ENCODE measurements around the gene PCBP2.

PCBP2 gene

GRCh38 chr12:53495903-53496751 is 44.2 kb downstream of the PCBP2 start:
- no peak for DNase-seq

- no peak for DNase-seq
Observed at GRCh38 chr12:53496752-53497032, 44.8 kb downstream of the PCBP2 start.

GRCh38 chr12:53497461-53497860 is 45.6 kb downstream of the PCBP2 start:
- no peak for DNase-seq

- DNase-seq, result no peak
Observed at GRCh38 chr12:53498235-53498630, 46.3 kb downstream of the PCBP2 start.

- DNase-seq, result peak; percentile 48
Observed at GRCh38 chr12:53499266-53500141, 47.6 kb downstream of the PCBP2 start, which contains the start of gene MAP3K12. TSS of gene MAP3K12 (minus strand) at chr12:53499458. CDS start at chr12:53487391, 12,067 bp downstream.

GRCh38 chr12:53500142-53500775 is 48.4 kb downstream of the PCBP2 start:
- peak; percentile 52 for DNase-seq

GRCh38 chr12:53500776-53501614 is 49.1 kb downstream of the PCBP2 start, which contains the start of gene TARBP2:
TSS of gene TARBP2 (plus strand) at chr12:53501283. CDS start at chr12:53501409, 126 bp downstream.
- DNase-seq, result peak; percentile 99

- no peak for DNase-seq
Observed at GRCh38 chr12:53501615-53502181, 49.8 kb downstream of the PCBP2 start.

GRCh38 chr12:53502331-53502730 is 50.4 kb downstream of the PCBP2 start:
- DNase-seq, result no peak

GRCh38 chr12:53502983-53503728 is 51.3 kb downstream of the PCBP2 start:
- no peak for DNase-seq

GRCh38 chr12:53504004-53504920 is 52.4 kb downstream of the PCBP2 start:
- DNase-seq, result no peak

GRCh38 chr12:53505086-53505485 is 53.2 kb downstream of the PCBP2 start:
- no peak for DNase-seq

- DNase-seq, result no peak
Observed at GRCh38 chr12:53505555-53506449, 53.9 kb downstream of the PCBP2 start.

GRCh38 chr12:53506450-53506785 is 54.5 kb downstream of the PCBP2 start:
- DNase-seq, result no peak

- no peak for DNase-seq
Observed at GRCh38 chr12:53506881-53507602, 55.1 kb downstream of the PCBP2 start, which contains the start of gene NPFF. TSS of gene NPFF (minus strand) at chr12:53507484. CDS start at chr12:53507474, 10 bp downstream.

GRCh38 chr12:53507603-53507885 is 55.6 kb downstream of the PCBP2 start:
- DNase-seq, result no peak

GRCh38 chr12:53508534-53509170 is 56.8 kb downstream of the PCBP2 start:
- DNase-seq, result peak; percentile 80

- DNase-seq, result no peak
Observed at GRCh38 chr12:53510181-53510812, 58.4 kb downstream of the PCBP2 start.

Data from CD4-positive, alpha-beta T cell treated with Interleukin-15 for 1 hour (primary cell).